IPS-15b (cell line): ENCODE measurements around the gene BAIAP2L2.
"Not testable (repeated sequence)": the region's sequence is repeated elsewhere in the genome, so short reads cannot be mapped to it uniquely, and the experiment has no call there.

Experiments
- H3K27me3 ChIP-seq: one replicate; pipeline ENCODE4 v1.6.1; 2013; ENCODE audit warnings: low read length; ENCODE audit not compliant: control insufficient read depth, insufficient read depth
- H3K36me3 ChIP-seq: one replicate; pipeline ENCODE4 v1.6.1; 2013; ENCODE audit warnings: low read length; ENCODE audit not compliant: control insufficient read depth, insufficient read depth
- H3K4me1 ChIP-seq: one replicate; pipeline ENCODE4 v1.6.1; 2013; ENCODE audit warnings: mild to moderate bottlenecking, low read length; ENCODE audit not compliant: control insufficient read depth, insufficient read depth
- H3K4me3 ChIP-seq: one replicate; pipeline ENCODE4 v1.5.1; 2013; ENCODE audit warnings: low read depth, low read length
- H3K9ac ChIP-seq: one replicate; pipeline ENCODE4 v1.6.1; 2013; ENCODE audit warnings: low read depth, mild to moderate bottlenecking, low read length
- H3K9me3 ChIP-seq: one replicate; pipeline ENCODE4 v1.6.1; 2013; ENCODE audit warnings: mild to moderate bottlenecking, low read length; ENCODE audit not compliant: control insufficient read depth, insufficient read depth

BAIAP2L2 gene

GRCh38 chr22:38125751-38126201 lies 15.3 kb upstream of the BAIAP2L2 start:
- Histone ChIP-seq H3K9ac (no peak overlapping the region), H3K4me3 (no peak overlapping the region), H3K36me3 (peaks cover 12% of the 10 kb centered on the region), H3K27me3 (no peaks in the 10 kb centered on the region), H3K9me3 (no peaks in the 10 kb centered on the region), H3K4me1 (no peaks in the 10 kb centered on the region)

- Histone ChIP-seq H3K27me3 (no peaks in the 10 kb centered on the region), H3K9ac (no peak overlapping the region), H3K4me1 (no peaks in the 10 kb centered on the region), H3K4me3 (no peak overlapping the region), H3K9me3 (no peaks in the 10 kb centered on the region), H3K36me3 (peaks cover 12% of the 10 kb centered on the region)
These were observed 14.6 kb upstream of the BAIAP2L2 start for GRCh38 chr22:38125038-38125610.

DNA sequence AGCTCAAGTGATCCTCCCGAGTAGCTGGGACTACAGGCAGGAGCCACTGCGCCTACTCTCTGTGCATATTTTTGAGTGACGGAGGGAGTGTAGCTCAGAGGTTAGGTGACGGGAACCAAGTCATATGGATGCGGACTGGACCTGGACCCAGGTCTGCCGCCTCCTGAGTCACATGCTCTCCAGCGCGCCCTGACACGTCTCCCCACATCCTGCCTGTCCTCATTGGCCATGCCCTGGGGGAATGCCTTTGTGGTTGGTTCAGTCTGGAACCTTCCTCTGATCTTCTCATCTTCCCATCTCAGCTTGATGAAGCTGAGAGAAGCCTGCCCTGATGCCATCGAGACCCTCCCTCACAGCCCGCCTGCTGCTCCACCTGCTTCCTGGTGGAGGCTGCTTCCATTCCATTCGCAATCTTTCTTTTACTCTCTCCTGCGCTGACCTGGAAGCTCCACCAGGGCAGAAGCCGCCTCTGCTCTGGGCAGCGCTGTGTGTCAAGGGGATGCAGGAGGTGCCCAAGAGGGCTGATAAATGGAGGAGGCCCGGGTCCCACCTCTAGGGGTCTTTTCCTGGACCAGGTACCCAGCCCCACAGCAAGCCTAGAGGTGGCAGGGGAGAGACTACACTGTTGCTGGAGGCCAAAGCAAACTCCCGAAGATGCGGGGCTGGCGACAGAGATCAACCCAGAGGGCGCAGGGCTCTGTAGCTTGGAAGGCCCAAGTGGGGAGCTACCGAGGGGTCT lies 13.9 kb upstream of the BAIAP2L2 start:
- no peaks in the 10 kb centered on the region for H3K4me1 ChIP-seq
- H3K9me3 ChIP-seq: no peaks in the 10 kb centered on the region
- H3K27me3 ChIP-seq: no peaks in the 10 kb centered on the region
- peaks cover 9% of the 10 kb centered on the region for H3K36me3 ChIP-seq
- no peak overlapping the region for H3K4me3 ChIP-seq
- no peak overlapping the region for H3K9ac ChIP-seq

GRCh38 chr22:38122616-38123015 lies 12.1 kb upstream of the BAIAP2L2 start:
- Histone ChIP-seq H3K4me1 (no peaks in the 10 kb centered on the region), H3K9me3 (no peaks in the 10 kb centered on the region), H3K27me3 (no peaks in the 10 kb centered on the region), H3K4me3 (no peak overlapping the region), H3K36me3 (peaks cover 3% of the 10 kb centered on the region), H3K9ac (no peak overlapping the region)

DNA sequence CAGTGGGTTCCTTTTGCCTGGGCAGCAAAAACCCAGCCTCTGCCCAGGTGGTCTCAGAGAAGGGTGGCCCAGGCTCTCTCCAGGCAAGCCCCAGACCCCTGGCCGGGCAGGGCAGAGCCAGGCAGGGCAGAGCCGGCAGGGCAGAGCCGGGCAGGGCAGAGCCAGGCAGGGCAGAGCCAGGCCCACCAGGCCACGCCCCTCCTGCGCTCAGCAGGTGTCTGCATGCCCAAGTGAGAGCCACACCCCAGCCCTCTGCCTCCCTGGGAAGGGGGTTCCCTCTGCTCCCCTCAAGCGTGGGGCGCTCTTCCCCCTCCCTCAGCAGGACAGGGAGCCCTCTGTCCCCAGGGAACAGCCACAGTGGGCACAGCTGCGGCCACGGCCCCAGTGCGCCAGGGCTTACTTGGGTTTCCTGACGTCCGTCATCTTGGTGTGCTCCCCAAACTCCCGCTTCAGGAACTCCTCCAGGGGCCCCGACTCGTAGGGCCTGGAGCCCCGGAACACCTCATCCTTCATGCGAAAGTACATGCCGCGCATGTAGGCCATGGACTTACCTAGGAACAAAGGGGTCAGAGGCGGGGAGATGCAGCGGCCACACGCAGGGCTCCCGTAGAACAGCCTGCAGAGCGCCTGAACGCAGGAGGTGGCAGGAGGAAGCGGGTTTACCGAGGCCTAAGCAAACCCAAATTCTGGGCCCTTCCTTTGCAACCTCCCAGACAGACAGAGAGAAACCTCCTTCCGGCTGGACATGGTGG lies 10.1 kb upstream of the BAIAP2L2 start:
- Histone ChIP-seq H3K27me3 (no peaks in the 10 kb centered on the region), H3K36me3 (peaks cover 3% of the 10 kb centered on the region), H3K4me3 (no peak overlapping the region), H3K9me3 (no peaks in the 10 kb centered on the region), H3K9ac (no peak overlapping the region), H3K4me1 (no peaks in the 10 kb centered on the region)

DNA sequence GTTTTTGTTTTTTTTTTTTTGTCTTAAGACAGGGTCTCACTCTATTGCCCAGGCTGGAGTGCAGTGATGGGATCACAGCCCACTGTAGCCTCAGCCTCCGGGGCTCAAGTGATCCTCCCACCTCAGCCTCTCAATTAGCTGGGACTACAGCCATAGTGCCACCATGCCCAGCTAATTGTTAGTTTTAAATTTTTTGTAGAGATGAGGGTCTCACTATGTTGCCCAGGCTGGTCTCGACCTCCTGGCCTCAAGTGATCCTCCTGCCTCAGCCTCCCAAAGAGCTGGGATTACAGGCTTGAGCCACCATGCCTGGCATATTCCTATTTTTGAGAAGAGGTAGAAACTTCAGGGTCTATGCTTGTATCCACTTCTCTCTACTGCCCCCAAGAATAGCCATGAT lies 8.3 kb upstream of the BAIAP2L2 start:
- H3K36me3 ChIP-seq, H3K4me3 ChIP-seq, H3K9me3 ChIP-seq, H3K9ac ChIP-seq, H3K4me1 ChIP-seq, H3K27me3 ChIP-seq: not testable (repeated sequence)

GRCh38 chr22:38118182-38118581 lies 7.7 kb upstream of the BAIAP2L2 start:
- Histone ChIP-seq H3K9me3 (no peaks in the 10 kb centered on the region), H3K9ac (no peak overlapping the region), H3K4me1 (no peaks in the 10 kb centered on the region), H3K27me3 (no peaks in the 10 kb centered on the region), H3K4me3 (no peak overlapping the region), H3K36me3 (peaks cover 7% of the 10 kb centered on the region)

DNA sequence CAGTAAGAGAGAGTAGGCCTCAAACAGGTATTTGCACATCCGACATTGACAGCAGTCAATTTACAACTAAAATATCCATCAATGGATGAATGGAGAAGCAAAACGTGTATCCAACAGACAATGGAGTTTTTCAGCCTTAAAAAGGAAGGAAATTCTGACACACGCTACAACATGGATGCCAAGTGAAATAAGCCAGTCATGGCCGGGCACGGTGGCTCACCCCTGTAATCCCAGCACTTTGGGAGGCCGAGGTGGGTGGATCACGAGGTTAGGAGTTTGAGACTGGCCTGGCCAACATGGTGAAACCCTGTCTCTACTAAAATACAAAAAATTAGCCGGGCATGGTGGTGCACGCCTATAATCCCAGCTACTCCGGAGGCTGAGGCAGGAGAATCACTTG lies 7.1 kb upstream of the BAIAP2L2 start:
- not testable (repeated sequence) for H3K9me3 ChIP-seq, H3K27me3 ChIP-seq, H3K4me3 ChIP-seq

DNA sequence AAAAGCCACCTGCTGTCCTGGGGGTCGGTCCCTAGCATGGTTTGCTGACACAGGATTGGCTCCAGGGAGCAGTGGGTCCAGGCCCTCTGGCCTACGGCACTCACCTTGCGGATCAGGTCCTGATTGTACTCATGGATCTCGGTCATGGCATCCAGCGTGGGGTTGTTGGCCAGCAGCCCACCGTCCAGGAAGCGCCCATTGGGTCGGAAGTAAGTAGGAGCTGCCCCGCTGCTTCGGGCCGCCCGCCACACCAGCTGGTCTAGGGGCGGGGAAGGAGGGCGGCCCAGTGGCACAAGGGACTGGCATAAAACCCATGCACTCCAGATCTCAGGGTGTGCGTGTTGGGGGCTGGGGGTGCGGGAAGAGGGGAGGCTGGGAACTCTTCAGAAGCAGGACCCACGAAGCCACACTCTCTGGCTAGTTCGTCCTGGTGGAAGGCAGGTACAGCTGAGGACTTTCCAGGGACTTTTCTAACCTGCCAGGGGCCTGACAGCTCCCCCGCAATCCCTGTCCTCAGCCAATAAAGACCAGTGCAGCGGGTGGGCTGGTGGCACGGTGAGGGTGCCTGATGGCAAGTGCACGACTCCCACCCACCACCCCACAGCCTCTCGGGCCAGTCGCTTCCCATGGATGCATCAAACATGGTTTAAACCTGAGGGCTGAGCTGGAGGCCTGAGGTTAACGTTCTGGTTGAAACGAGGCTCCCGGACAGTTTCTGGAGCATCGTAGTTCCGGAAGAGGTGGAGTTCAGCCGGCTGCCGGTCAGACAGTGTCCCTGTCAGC lies 5.1 kb upstream of the BAIAP2L2 start:
- no peak overlapping the region for H3K9ac ChIP-seq
- H3K4me3 ChIP-seq: no peak overlapping the region
- no peaks in the 10 kb centered on the region for H3K9me3 ChIP-seq
- no peaks in the 10 kb centered on the region for H3K4me1 ChIP-seq
- H3K27me3 ChIP-seq: no peaks in the 10 kb centered on the region
- peaks cover 11% of the 10 kb centered on the region for H3K36me3 ChIP-seq

More for the DNA sequence above, 7.1 kb upstream of the BAIAP2L2 start:
- not testable (repeated sequence) for H3K9ac ChIP-seq, H3K36me3 ChIP-seq, H3K4me1 ChIP-seq

DNA sequence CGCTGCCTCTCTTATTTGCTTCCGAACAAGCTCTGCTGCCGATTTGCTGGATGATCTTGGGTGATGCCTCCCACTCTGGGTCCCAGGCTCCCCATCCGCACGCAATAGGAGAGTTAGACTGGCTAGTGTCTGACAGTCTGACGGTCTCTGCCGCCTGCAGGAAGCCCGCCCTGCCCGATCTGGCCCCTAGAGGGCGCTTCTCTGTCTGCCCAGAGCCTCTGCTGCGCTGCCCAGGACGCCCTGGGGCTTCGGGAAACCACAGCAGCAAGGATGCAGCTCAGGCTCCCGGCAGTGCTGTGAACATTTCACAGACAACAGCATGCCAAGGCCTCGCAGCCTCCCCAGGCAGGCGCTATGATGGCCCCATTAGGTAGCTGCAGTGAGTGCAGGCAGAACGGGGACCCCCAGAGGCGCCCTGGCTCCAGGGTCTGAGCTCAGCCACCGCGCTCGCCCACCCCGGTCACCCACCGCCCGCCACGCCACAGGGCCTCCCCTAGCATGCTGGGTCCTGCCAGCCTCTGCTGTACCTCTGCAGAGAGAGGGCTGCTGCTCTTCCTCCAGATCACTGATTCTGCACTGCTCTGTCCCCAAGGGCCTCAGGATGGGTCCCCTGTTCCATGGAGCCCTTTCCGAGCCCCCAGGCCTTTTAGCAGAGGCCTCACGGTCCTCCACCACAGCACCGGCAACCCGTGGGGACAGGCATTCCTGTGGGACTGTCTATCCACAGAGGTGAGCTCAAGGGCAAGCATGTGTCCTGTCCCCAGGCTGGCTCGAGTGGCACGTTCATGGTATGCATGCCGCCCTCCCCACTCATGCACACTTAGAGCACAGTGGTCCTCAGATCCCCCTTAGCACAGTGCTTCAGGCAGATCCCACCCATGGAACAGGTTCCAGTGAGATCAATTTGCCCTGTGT lies 4.3 kb upstream of the BAIAP2L2 start:
- H3K4me3 ChIP-seq: no peak overlapping the region
- no peaks in the 10 kb centered on the region for H3K27me3 ChIP-seq
- peaks cover 11% of the 10 kb centered on the region for H3K36me3 ChIP-seq
- H3K9me3 ChIP-seq: no peaks in the 10 kb centered on the region
- H3K4me1 ChIP-seq: no peaks in the 10 kb centered on the region
- no peak overlapping the region for H3K9ac ChIP-seq

- no peaks in the 10 kb centered on the region for H3K9me3 ChIP-seq
- H3K4me1 ChIP-seq: no peaks in the 10 kb centered on the region
- no peak overlapping the region for H3K4me3 ChIP-seq
- H3K9ac ChIP-seq: no peak overlapping the region
- H3K36me3 ChIP-seq: peaks cover 11% of the 10 kb centered on the region
- no peaks in the 10 kb centered on the region for H3K27me3 ChIP-seq
These were observed 1.9 kb upstream of the BAIAP2L2 start for GRCh38 chr22:38112381-38112780.
